ENCODE data around the gene ANXA6.

DNA sequence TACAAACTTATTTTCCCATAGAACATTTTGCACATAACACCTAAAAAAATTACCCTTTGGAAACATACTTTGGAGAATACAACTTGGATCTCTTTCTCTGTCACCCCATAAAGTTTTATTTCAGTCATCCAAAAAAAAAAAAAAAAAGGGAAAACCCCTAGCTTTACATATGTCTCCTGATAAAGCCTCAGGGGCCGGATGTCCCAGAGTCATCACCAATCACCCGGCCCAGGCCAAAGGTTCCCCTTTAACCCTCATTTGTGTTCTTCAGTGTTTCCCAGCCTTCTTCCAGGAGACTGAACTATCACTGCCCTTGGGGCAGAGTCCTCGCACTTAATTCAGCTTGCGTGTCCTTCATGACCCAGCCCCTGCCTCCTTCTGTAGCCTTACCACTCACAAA lies 28.8 kb downstream of the ANXA6 start:
- TF ChIP-seq, protein P1, sequence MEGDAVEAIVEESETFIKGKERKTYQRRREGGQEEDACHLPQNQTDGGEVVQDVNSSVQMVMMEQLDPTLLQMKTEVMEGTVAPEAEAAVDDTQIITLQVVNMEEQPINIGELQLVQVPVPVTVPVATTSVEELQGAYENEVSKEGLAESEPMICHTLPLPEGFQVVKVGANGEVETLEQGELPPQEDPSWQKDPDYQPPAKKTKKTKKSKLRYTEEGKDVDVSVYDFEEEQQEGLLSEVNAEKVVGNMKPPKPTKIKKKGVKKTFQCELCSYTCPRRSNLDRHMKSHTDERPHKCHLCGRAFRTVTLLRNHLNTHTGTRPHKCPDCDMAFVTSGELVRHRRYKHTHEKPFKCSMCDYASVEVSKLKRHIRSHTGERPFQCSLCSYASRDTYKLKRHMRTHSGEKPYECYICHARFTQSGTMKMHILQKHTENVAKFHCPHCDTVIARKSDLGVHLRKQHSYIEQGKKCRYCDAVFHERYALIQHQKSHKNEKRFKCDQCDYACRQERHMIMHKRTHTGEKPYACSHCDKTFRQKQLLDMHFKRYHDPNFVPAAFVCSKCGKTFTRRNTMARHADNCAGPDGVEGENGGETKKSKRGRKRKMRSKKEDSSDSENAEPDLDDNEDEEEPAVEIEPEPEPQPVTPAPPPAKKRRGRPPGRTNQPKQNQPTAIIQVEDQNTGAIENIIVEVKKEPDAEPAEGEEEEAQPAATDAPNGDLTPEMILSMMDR (IDR thresholded peaks at IDR 0.05): no peak
- TF ChIP-seq POLR2AphosphoS5 (IDR thresholded peaks at IDR 0.05): no peak

Measured in stomach (tissue), 4 donors.